Measurements from ENCODE around the gene DCP2.

DCP2 gene

GRCh38 chr5:112967520-112968083 lies 9.0 kb upstream of the DCP2 start:
- no peak for DNase-seq (ENCODE audit: low read depth in 2 of 2)

DNA sequence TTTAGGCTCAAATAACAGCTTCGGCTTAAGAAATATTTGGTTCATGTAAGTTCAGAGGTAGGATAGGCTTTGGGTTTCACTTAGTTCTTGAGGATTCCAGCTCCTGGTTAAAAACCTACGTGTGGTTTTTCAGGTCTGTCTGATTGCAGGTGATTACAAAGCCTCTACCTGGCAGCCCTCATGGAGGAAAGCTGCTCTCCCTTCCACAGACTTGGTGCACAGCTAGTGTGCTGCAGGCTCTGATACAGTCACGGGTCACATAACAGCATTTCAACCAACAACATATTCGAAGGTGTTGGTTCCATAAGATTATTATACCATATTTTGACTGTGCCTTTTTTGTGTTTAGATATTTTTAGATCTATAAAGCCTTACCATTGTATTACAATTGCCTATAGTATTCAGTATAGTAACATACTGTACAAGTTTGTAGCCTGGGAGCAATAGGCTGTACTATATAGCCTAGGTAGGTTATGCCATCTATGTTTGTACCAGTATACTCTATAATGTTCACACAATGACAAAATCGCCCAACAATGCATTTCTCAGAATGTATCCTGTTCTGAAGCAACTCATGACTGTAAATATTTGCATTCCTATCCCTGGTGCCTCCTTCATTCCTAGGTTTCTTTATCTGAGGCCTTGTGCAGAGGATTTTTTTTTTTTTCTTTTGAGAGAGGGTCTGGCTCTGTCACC lies 8.0 kb upstream of the DCP2 start:
- DNase-seq (ENCODE audit: low read depth in 2 of 2) = no peak

DNA sequence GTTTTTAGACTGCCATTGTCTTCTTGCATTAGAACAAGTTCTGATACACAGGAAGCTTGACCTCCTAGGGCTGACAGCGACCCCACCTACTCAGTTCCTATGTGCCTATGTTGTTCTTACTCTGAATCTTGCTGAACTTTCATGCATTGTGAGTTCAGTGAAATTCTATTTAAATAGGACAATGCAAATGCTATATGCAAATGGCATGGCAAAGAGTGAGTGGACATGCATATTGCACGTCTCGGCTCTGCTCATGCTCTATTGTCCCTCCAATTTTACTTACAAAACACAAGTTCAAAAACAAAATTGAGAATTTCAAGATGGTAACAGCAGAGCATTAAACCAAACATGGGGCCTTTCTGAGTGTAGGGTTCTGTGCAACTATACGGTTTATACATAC lies 5.3 kb upstream of the DCP2 start:
- no peak for DNase-seq (ENCODE audit: low read depth in 2 of 2)

GRCh38 chr5:112973036-112973435 lies 3.6 kb upstream of the DCP2 start:
- no peak for DNase-seq (ENCODE audit: low read depth in 2 of 2)

DNA sequence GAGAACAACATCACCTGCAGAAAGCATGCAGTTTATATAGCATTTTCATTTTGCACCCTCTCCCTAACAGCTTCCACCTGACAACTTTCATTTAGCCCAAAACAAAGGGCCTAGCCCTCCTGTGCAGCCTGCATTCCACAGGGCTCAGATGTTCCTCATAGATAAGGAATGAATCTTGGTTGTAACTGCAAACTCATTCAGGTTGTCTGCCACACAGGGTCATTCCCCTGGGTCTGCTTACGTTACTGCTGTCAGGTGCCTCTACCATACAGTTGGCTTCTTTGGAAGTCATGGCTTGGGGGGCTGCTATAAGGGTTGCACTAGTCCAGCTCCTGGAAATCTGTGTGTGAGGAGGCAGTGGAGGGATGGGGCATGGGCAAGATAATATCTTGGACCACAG lies 2.7 kb upstream of the DCP2 start:
- DNase-seq (ENCODE audit: low read depth in 2 of 2) = no peak

DNA sequence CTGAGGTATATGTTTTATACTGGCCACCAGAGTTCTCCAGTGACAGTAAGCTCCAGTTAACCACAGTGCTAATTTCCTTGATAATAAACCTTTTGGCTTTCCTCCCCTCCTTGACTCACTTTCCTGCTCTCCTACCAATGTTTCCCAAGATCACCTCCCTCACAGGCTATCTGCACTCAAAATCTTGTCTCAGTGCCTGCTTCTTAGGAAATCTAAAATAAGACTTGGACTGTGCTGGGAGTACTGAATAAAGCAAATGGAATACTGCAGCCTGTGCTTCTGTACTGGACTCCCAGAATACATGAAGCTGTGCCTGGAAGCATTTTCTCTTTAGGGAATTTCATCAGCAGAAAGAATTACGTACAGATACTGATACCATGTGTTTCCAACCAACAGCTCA lies 1.7 kb upstream of the DCP2 start:
- DNase-seq (ENCODE audit: low read depth in 2 of 2) = no peak

DNA sequence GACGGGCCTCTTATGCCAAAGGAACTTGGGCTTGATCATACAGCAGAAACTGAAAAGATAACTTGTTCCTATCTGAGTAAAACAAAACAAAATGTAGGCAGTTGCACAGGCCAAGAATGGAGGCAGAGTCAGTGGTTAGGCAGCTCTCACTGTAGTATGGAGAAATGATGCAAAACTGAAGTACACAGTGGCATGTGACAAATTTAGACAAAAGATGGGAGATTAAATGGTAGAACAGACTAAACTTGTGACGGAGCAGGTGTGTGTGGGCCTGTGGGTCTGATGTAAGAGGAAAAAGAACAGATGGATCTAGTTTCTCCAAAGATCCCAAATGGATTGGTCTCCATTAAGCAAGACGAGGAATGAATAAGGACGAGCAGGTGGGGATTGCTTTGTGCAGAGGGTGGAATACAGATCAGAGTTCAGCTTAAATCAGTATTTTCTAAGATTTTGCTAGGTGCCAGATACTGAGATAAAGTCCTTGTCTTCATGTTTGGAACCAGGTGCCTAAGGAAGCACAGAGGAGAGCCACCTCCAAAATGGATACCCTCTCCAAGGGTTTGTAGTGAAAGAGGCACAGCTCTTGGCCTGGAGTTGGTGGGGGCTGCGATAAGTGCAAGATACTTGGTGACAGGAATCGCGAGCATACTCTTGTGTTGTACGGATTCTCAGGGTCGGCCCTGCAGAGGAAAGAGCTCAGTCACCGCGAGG lies 722 bp upstream of the DCP2 start:
- peak in 1 of 2 donors; percentile 16 for DNase-seq (ENCODE audit: low read depth in 2 of 2)

GRCh38 chr5:112977440-112977861 lies 853 bp downstream of the DCP2 start:
- DNase-seq (ENCODE audit: low read depth in 2 of 2) = no peak

GRCh38 chr5:112978836-112979235 lies 2.2 kb downstream of the DCP2 start:
- no peak for DNase-seq (ENCODE audit: low read depth in 2 of 2)

DNA sequence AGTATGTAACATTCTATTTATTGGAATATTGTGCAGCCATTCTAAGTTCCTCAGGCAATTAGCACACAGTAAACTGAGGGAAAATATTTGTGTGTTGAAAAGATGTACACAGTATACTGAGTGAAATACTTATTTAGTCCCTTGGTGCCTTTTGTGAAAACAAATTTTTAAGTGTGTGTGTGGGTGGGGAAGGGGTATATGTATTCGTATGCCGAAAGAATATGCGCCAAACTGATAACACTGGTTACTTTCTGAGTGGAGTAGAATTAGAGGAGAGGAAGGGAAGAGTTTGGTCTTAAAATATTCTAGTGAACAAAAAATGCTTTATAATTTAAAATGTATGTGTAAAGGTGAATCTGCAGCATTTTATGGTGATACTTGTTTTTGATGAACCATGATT lies 3.1 kb downstream of the DCP2 start:
- no peak for DNase-seq (ENCODE audit: low read depth in 2 of 2)

- DNase-seq (ENCODE audit: low read depth in 2 of 2) = no peak
Measured at GRCh38 chr5:112983363-112983762, 6.8 kb downstream of the DCP2 start.

DNA sequence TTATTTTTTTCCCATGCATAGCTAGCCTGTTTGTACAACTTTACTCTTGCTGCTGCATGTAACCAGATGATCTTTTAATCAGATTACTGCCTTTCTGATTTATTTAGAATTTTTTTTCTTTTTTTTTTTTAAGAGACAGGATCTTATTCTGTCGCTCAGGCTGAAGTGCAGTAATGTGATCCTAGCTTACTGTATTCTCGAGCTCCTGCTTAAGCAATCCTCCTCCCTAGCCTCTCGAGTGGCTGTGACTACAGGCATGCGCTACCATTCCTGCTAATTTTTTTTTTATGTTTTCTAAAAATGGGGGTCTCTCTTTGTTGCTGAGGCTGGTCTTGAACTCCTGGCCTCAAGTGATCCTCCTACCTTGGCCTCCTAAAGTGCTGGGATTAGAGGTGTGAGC lies 9.6 kb downstream of the DCP2 start:
- no peak for DNase-seq (ENCODE audit: low read depth in 2 of 2)

DNA sequence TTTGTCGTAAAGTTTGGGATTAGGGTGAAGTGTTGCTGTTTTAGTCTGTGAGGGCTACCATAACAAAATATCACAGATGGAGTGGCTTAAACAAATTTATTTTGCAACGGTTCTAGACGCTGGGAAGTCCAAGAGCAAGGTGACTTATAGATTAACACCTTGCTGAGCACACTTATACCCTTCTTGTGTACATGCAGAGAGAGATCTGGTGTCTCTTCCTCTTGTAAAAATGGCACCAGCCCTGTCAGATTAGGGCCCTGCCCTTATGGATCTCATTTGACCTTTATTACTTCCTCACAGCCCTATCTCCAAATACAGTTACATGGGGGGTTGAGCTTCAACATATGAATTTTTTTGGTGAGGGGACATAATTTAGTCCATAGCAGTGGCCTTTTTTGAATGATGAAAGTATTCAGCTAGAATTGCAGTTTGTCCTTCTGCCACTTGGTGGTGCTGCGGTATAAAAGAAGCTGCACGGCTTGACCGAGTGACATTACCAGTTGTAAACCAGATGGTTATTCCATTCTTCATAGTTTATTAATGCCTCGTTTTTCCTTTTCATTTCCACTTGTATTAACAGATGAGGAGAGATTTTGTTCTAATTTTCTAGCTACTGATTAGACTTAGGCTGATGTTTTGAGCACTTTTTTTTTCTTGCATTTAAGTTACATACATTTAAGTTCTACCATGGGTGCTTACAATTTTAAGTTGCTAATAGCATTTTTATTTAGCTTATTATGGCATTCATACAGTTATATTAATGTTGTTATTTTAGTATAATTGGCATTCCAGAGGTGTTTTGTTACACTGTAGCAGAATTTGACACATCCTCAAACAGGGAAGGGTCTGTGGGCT lies 19.4 kb downstream of the DCP2 start:
- DNase-seq (ENCODE audit: low read depth in 2 of 2) = peak; percentile 33 to 61

- DNase-seq (ENCODE audit: low read depth in 2 of 2) = no peak
Measured at GRCh38 chr5:112996830-112997374, 20.3 kb downstream of the DCP2 start.

DNA sequence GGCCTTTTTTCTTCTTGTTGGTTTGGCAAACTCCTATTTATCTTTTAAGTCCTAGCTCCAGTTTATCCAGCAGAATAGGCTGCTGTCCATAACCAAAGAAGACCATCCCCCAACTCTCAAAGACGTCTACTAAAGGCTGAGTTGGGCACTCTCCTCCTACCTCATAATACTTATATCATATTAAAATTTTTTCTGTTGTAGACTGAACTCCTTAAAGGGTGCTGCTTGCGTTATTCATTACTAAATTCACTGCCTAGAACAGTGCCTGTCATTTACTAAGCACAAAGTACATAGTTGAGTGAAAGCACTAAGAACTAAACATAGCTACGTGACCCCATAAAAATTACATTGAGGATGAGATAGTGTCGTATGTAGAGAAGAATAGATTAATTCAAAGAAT lies 21.7 kb downstream of the DCP2 start:
- DNase-seq (ENCODE audit: low read depth in 2 of 2) = no peak

GRCh38 chr5:113000466-113000865 lies 23.9 kb downstream of the DCP2 start:
- no peak for DNase-seq (ENCODE audit: low read depth in 2 of 2)

DNA sequence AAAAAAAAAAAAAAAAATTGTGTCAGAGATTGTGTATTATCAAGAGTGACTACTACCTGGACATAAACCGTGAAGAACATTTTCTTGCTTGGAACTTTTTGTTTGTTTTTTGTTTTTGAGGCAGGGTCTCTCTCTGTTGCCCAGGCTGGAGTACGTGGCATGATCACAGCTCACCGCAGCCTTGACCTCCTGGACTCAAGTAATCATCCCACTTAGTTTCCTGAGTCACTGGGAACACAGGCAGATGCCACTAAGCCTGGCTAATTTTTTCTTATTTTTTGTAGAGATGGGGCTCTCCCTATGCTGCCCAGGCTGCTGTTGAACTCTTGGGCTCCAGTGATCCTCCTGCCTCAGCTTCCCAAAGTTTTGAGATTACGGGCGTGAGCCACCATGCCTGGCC lies 25.8 kb downstream of the DCP2 start:
- no peak for DNase-seq (ENCODE audit: low read depth in 2 of 2)

- DNase-seq (ENCODE audit: low read depth in 2 of 2) = no peak
Measured at GRCh38 chr5:113003763-113004162, 27.2 kb downstream of the DCP2 start.

DNA sequence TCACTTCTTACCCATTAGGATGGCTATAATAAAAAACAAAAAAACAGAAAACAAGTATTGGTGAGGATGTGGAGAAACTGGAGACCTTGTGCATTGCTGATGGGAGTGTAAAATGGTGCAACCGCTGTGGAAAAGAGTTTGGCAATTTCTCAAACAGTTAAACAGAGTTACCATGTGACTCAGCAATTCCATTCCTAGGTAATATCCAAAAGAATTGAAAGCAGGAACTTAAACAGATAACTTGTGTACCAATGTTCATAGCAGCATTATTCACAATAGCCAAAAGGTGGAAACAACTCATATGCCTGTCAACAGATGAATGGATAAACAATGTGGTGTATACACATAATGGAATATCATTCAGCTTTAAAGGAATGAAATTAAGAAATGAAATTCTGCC lies 28.9 kb downstream of the DCP2 start:
- no peak for DNase-seq (ENCODE audit: low read depth in 2 of 2)

- no peak for DNase-seq (ENCODE audit: low read depth in 2 of 2)
Measured at GRCh38 chr5:113017881-113018635, 41.5 kb downstream of the DCP2 start.

All from stimulated activated CD4-positive, alpha-beta T cell treated with anti-CD3 and anti-CD28 coated beads, Interleukin-15, amount 100 ng/mL, for 48 hours (primary cell).